Stimulated activated CD8-positive, alpha-beta memory T cell treated with anti-CD3 and anti-CD28 coated beads, Interleukin-12 subunit alpha, Interleukin-12 subunit beta, amount 100 ng/mL, for 24 hours (primary cell): Measurements from ENCODE around the gene DBN1.
A peak's percentile ranks its signal among the peaks of the same experiment; 100 is the strongest.

Experiments
- DNase-seq: peaks from one replicate; pipeline ENCODE4 v3.0.0-alpha.2; 2020; ENCODE audit errors: extremely low read depth

Gene DBN1

DNA sequence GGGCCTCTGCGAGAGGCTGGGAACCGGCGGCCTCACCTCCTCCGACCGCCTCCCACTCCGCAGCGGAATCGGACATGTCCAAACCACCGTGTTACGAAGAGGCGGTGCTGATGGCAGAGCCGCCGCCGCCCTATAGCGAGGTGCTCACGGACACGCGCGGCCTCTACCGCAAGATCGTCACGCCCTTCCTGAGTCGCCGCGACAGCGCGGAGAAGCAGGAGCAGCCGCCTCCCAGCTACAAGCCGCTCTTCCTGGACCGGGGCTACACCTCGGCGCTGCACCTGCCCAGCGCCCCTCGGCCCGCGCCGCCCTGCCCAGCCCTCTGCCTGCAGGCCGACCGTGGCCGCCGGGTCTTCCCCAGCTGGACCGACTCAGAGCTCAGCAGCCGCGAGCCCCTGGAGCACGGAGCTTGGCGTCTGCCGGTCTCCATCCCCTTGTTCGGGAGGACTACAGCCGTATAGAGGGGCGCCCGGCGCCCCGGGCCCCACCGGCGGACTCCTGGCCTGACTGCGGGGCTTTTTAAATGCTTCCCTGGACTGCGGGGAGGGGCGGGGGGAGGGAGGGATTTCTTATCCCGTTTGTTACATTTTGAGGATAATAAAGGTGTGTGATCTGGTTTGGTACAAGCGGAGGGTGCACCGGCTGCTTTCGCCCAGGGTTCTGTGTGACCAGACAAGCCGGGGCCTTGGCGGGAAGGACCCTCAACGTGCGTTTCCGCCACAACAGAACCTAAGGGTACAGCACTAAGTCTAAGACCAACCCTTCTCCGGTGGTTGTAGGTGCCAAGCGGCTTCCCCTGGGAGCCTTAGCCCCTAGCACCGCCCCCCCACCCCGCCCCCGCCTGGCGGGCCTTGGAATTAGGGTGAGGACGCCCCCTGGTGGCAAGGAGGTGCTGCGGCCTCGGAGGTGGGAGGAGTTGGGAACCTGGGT lies 17.5 kb downstream of the DBN1 start:
- DNase-seq = peak; percentile 93

DNA sequence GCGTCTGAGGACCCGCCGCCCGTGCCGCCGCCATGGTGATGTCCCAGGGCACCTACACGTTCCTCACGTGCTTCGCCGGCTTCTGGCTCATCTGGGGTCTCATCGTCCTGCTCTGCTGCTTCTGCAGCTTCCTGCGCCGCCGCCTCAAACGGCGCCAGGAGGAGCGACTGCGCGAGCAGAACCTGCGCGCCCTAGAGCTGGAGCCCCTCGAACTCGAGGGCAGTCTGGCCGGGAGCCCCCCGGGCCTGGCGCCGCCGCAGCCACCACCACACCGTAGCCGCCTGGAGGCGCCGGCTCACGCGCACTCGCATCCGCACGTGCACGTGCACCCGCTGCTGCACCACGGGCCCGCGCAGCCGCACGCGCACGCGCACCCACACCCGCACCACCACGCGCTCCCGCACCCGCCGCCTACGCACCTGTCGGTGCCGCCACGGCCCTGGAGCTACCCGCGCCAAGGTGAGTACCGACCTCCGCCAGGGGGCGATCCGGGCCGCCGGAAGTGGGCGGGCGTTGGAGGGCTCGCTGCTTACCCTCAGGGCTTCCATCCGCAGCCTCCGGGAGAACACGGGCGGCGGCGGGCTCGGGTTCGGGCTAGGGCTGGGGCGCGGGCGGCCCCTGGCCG lies 18.3 kb downstream of the DBN1 start:
- peak; percentile 79 for DNase-seq

DNA sequence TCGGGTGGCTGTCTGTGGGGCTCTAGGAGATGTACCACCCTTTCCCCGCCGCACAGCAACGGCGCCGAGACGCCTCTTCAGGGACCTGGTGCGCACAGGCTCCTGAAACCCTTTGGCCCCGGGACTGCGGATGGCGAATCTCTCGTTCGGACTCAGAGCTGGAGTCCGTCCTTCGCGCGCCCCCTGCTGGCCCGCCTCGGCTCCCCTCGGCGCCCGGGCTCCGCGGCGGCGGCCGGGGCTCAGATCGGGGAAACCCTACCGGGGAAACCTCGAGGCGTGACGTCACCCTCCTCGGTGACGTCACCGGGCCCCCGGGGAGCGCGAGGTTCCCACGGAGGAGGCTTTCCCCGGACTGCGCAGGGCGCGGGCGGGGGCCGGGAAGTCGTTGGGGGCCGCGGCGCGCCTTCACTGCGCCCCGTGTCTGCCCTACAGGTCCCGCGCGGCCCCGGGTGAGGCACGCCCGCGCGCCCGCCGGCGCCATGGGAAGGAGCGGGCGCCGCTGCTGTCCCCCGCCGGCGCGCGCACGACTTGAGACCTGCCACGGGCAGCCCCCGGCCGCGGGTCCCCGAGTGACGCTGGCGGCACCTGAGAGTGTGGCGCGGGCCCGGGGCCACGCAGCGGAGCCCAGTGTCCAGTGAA lies 18.9 kb downstream of the DBN1 start:
- DNase-seq = peak; percentile 85

GRCh38 chr5:177453852-177454396 lies 19.5 kb downstream of the DBN1 start:
- no peak for DNase-seq

- DNase-seq = no peak
Measured at GRCh38 chr5:177452688-177453638, 20.5 kb downstream of the DBN1 start.

DNA sequence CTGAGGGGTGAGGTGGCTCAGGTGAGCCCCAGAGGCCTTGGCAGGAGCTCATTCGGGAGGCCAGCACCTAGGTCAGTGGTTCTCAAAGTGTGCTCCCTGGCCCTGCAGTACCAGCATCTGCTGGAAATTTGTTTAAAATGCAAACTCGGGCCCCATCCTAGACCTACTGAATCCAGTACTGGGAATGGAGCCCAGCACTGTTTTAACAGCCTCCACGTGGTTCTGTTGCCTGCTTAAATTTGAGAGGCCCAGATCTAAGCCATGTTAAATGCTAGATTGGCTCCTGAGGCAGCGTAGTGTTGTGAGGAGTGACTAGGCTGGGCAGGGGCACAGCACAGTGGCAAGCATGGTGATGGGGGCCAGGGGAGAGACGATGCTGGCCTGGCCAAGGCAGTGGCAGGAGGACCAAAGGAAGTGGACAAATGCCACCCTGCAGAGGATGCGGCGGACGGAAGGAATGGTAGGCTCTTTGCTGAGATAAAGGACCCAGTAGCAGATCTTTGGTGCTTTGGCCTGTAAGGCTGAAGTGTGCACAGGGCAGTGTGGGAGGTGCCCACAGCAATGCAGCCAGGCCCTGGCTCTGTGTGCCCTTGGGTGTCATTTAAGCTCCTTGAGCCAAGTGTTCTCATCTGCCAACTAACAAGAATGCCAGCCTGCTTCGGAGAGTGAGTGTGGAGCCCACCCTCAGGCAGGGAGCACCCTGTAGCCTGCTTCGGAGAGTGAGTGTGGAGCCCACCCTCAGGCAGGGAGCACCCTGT lies 22.6 kb downstream of the DBN1 start:
- DNase-seq = no peak

GRCh38 chr5:177449140-177450061 lies 24.0 kb downstream of the DBN1 start:
- DNase-seq = no peak

DNA sequence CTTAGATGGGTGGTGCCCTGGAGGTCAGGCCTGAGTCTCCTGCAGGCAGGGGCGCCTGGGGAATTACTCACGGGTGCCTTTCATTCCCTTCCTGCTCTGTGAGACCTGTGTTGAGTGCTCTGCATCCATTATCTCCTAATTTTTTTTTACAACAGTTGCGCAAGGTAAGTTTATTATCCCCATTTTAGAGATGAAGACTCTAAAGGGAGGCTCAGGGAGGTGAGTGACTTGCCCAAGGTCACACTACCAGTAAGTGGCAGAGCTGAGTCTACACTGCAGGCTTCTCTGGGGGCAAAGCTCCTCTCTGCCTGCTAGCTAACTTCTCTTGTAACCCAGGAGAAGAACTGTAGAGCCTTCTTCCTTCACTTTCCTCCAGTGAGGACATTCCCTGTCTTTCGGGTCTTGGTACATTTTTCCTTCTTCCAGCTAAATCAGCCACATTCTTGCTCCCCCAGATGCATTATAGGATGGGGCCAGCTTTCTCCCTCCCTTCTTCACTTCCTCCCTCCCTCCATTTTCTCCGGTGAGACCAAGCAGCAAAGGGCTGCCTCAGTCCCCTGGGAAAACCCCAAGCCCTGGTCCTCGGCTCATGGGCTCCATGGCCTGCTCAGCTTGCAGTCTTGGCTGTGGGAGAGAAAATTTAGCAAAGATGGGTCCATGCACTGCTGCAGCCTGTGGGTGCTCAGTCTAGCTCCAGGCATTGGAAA lies 25.0 kb downstream of the DBN1 start:
- no peak for DNase-seq

- DNase-seq = no peak
Measured at GRCh38 chr5:177447611-177448243, 25.7 kb downstream of the DBN1 start.

- no peak for DNase-seq
Measured at GRCh38 chr5:177447066-177447610, 26.3 kb downstream of the DBN1 start.

GRCh38 chr5:177446200-177447065 lies 27.0 kb downstream of the DBN1 start, which contains the start of gene PRR7:
PRR7 (plus strand) TSS chr5:177446814; CDS start chr5:177455068, 8,254 bp downstream.
- DNase-seq = no peak

GRCh38 chr5:177445917-177446199 lies 27.6 kb downstream of the DBN1 start:
- DNase-seq = no peak

- no peak for DNase-seq
Measured at GRCh38 chr5:177445052-177445916, 28.1 kb downstream of the DBN1 start.

GRCh38 chr5:177444106-177445051 lies 29.1 kb downstream of the DBN1 start:
- DNase-seq = no peak
